HepG2 (cell line): Measurements from ENCODE around the gene RBP4. TPM values are rescaled to one million over a fixed set of nuclear protein-coding genes. Genes with fewer than 3 reads are reported as not detected.
A peak's percentile ranks its signal among the peaks of the same experiment; 100 is the strongest.

Experiments
- ATAC-seq: fragments of 200-7000 bp; cut with Tn5 transposase; 3 replicates; pipeline ENCODE4 v1.9.1; 2020; ENCODE audit warnings: mild to moderate bottlenecking, moderate library complexity
- Bru-seq: library from RNA; stranded (reverse); fragments of 400-500 nt; gene quantifications from one replicate; lab custom pipeline; 2021; lab: Mats Ljungman, UMichigan
- BruChase-seq, 2 experiments: library from RNA; stranded (reverse); fragments of 400-500 nt; gene quantifications; one replicate each; lab custom pipeline; 2021; lab: Mats Ljungman, UMichigan
- BruUV-seq: library from RNA; stranded (reverse); fragments of 400-500 nt; replicated peaks from 2 replicates; lab custom pipeline; 2021; lab: Mats Ljungman, UMichigan
- CTCF ChIA-PET: fragments of 300-600 bp; formaldehyde crosslinking; extraction: SDS; loops from one replicate; lab custom pipeline; 2021; ENCODE audit warnings: low total read pairs, inconsistent platforms, low intra/inter-chr PET ratio; lab: Yijun Ruan, JAX
- POLR2A ChIA-PET: fragments of 350-600 bp; sonication (Branson Sonifier 250); formaldehyde crosslinking; loops from one replicate; lab custom pipeline; 2020; ENCODE audit warnings: antibody characterized with exemption, inconsistent platforms; lab: Yijun Ruan, JAX
- DNase-seq: peaks from one replicate; pipeline ENCODE4 v3.0.0-alpha.2; 2015; ENCODE audit warnings: low spot score
- FAIRE-seq: peaks from 3 replicates; lab custom pipeline; 2011; peaks lifted over from hg19 to GRCh38; lab: Jason Lieb, UNC
- H2AFZ ChIP-seq: one replicate; pipeline ENCODE4 v1.6.1; 2011; ENCODE audit warnings: low read length, inconsistent platforms
- H3K27ac ChIP-seq: fragments of 300-600 bp; 3 replicates; pipeline ENCODE4 v1.8.0; 2011; ENCODE audit warnings: mixed run types, mild to moderate bottlenecking, mixed read lengths, low read length, inconsistent platforms; ENCODE audit not compliant: insufficient read depth; ENCODE audit errors: extremely low read length
- H3K27me3 ChIP-seq, 2 experiments: fragments of 200-600 bp in 1 of 2; 2 replicates in 1 of 2; 3 replicates in 1 of 2; pipeline versions ENCODE4 v1.6.0 to v1.8.0; 2011; ENCODE audit warnings: low read length in 2 of 2, mild to moderate bottlenecking in 2 of 2, moderate library complexity in 2 of 2, inconsistent platforms in 1 of 2; ENCODE audit not compliant: insufficient read depth in 2 of 2, control insufficient read depth in 1 of 2
- H3K36me3 ChIP-seq, 2 experiments: fragments of 200-600 bp in 1 of 2; replicated peaks in 1 of 2; 2 replicates in 1 of 2; 3 replicates in 1 of 2; pipeline versions ENCODE4 v1.5.1 to v1.8.0; 2011; ENCODE audit warnings: low read length in 2 of 2, inconsistent platforms in 1 of 2; ENCODE audit not compliant: insufficient read depth in 2 of 2, control insufficient read depth in 1 of 2
- H3K4me1 ChIP-seq: 2 replicates; pipeline ENCODE4 v1.5.1; 2012; ENCODE audit warnings: low read length, inconsistent platforms; ENCODE audit not compliant: insufficient read depth
- H3K4me2 ChIP-seq: 2 replicates; pipeline ENCODE4 v1.6.0; 2011; ENCODE audit warnings: low read depth, low read length, inconsistent platforms
- H3K4me3 ChIP-seq, 3 experiments: fragments of 200-600 bp in 1 of 3; sonication (generic), shearing (Covaris generic) in 1 of 3; replicated peaks in 1 of 3; 2 replicates each; pipeline ENCODE4 v1.5.1; 2011 to 2016; ENCODE audit warnings: low read length in 3 of 3, inconsistent platforms in 2 of 3, low read depth in 2 of 3, mild to moderate bottlenecking in 2 of 3, control low read depth in 1 of 3, mixed read lengths in 1 of 3; ENCODE audit not compliant: insufficient read depth in 1 of 3
- H3K79me2 ChIP-seq: one replicate; pipeline ENCODE4 v1.6.1; 2011; ENCODE audit warnings: low read length, inconsistent platforms; ENCODE audit not compliant: insufficient read depth
- H3K9ac ChIP-seq: 2 replicates; pipeline ENCODE4 v1.6.0; 2011; ENCODE audit warnings: mild to moderate bottlenecking, low read depth, low read length, inconsistent platforms; ENCODE audit not compliant: insufficient read depth
- H3K9me3 ChIP-seq: 2 replicates; pipeline ENCODE4 v1.5.1; 2012; ENCODE audit warnings: mild to moderate bottlenecking, low read length
- H4K20me1 ChIP-seq: 2 replicates; pipeline ENCODE4 v1.6.0; 2011; ENCODE audit warnings: inconsistent platforms, mild to moderate bottlenecking, low read length, moderate library complexity; ENCODE audit not compliant: insufficient read depth
- FOXA1 ChIP-seq, 2 experiments: fragments of 450-650 bp in 1 of 2; sonication (generic) in 1 of 2; formaldehyde crosslinking in 1 of 2; IDR thresholded peaks; 2 replicates each; pipeline versions ENCODE4 v1.4.0 to v1.6.1; 2016 to 2020; ENCODE audit warnings: missing genetic modification reagents in 1 of 2
- GABPA ChIP-seq, 2 experiments: IDR thresholded peaks; 2 replicates each; pipeline ENCODE4 v1.6.1; 2011 to 2016; ENCODE audit warnings: low read depth in 2 of 2, low read length in 1 of 2, missing biosample characterization in 1 of 2, missing genetic modification characterization in 1 of 2
- MAX ChIP-seq: IDR thresholded peaks from 2 replicates; pipeline ENCODE4 v1.6.1; 2012; ENCODE audit warnings: inconsistent platforms
- MAZ ChIP-seq, 2 experiments: sonication (generic) in 1 of 2; formaldehyde crosslinking in 1 of 2; IDR thresholded peaks; 2 replicates each; pipeline versions ENCODE4 v1.5.0 to v1.6.1; 2012 to 2020; ENCODE audit warnings: low read depth in 2 of 2, mild to moderate bottlenecking in 2 of 2, borderline replicate concordance in 1 of 2, improper control_type of control experiment in 1 of 2, low read length in 1 of 2, missing genetic modification reagents in 1 of 2, moderate library complexity in 1 of 2
- NONO ChIP-seq, 2 experiments: fragments of 450-650 bp in 1 of 2; sonication (generic) in 1 of 2; formaldehyde crosslinking in 1 of 2; IDR thresholded peaks in 1 of 2; conservative IDR thresholded peaks in 1 of 2; 2 replicates each; pipeline versions ENCODE4 v1.6.1 to v1.8.0; 2017 to 2022; ENCODE audit warnings: mild to moderate bottlenecking in 1 of 2, missing genetic modification reagents in 1 of 2, moderate library complexity in 1 of 2
- SNAPC2 ChIP-seq: sonication (generic); formaldehyde crosslinking; IDR thresholded peaks from 2 replicates; pipeline ENCODE4 v1.8.1; 2022; ENCODE audit warnings: mild to moderate bottlenecking, missing genetic modification reagents
- SYNCRIP ChIP-seq: fragments of 200-400 bp; formaldehyde crosslinking; IDR thresholded peaks from 2 replicates; pipeline ENCODE4 v1.6.1; 2018; ENCODE audit warnings: mild to moderate bottlenecking, low read depth, low read length; ENCODE audit not compliant: insufficient read depth
- ZNF205 ChIP-seq: IDR thresholded peaks from 2 replicates; pipeline ENCODE4 v1.6.1; 2018; ENCODE audit warnings: missing biosample characterization, missing genetic modification reagents
- ZNF75D ChIP-seq: sonication (generic); formaldehyde crosslinking; IDR thresholded peaks from 2 replicates; pipeline ENCODE4 v1.8.1; 2023; ENCODE audit warnings: missing genetic modification reagents, mild to moderate bottlenecking, borderline replicate concordance
- ZNF839 ChIP-seq: sonication (generic); formaldehyde crosslinking; IDR thresholded peaks from 2 replicates; pipeline ENCODE4 v1.4.0; 2020; ENCODE audit warnings: missing genetic modification reagents, mild to moderate bottlenecking, borderline replicate concordance
- WGBS: methylation state at CpG from one replicate; pipeline ENCODE4 v1.1.6; 2017; ENCODE audit warnings: low lambda C conversion rate; 5-methylcytosine and 5-hydroxymethylcytosine counted together
- in situ Hi-C: cut with HindIII; loops from 2 replicates; pipeline ENCODE4 v1.10.0; 2017; ENCODE audit warnings: low pct_unique_long_range_greater_than_20kb; ENCODE audit not compliant: extremely low pct_ligation_motif_present
- intact Hi-C: fragments of 100-400 bp; cut with micrococcal nuclease; formaldehyde crosslinking; loops from one replicate; pipeline ENCODE4 v1.10.0; 2022; ENCODE audit not compliant: unreplicated experiment
- long read RNA-seq, 2 experiments: library from RNA in 1 of 2; library from polyadenylated mRNA in 1 of 2; stranded (forward) in 1 of 2; unstranded in 1 of 2; transcript quantifications; one replicate each; pipeline ENCODE4 v2.0.0, GENCODE V29; 2019 to 2022
- polyA minus RNA-seq, 3 experiments: library from RNA; depleted of rRNA, polyadenylated mRNA; stranded (reverse); fragments of >200 nt; gene quantifications; 2 replicates each; pipeline ENCODE4 v1.2.3, GENCODE V29; 2011; ENCODE audit warnings: low replicate concordance in 1 of 3
- polyA plus RNA-seq, 8 experiments: library from polyadenylated mRNA; depleted of rRNA in 3 of 8; stranded (reverse) in 7 of 8; unstranded in 1 of 8; fragments of >200 nt; fragmentation: Illumina TruSeq in 4 of 8; extraction: Trizol in 4 of 8; gene quantifications; 2 replicates each; pipeline versions ENCODE4 v1.2.1 to v1.2.3, GENCODE V29; 2011 to 2016; ENCODE audit warnings: low read depth in 4 of 8, missing spikeins in 1 of 8, mixed read lengths in 1 of 8; ENCODE audit not compliant: insufficient read depth in 1 of 8
- total RNA-seq, 5 experiments: library from RNA; depleted of rRNA; stranded (reverse); fragments of >200 nt; fragmentation: Illumina TruSeq; extraction: Trizol; gene quantifications; 2 replicates each; pipeline ENCODE4 v1.2.3, GENCODE V29; 2016; ENCODE audit warnings: low read depth in 1 of 5

Gene RBP4
- 310 and 642 TPM in 2 replicates for total RNA-seq (2016; rRNA removed; fragmentation: Illumina TruSeq; extraction: Trizol)
- total RNA-seq (2016; cell fraction: cytosol; rRNA removed; fragmentation: Illumina TruSeq; extraction: Trizol; ENCODE audit: low read depth), result 113 and 138 TPM in 2 replicates
- 301 and 640 TPM in 2 replicates for total RNA-seq (2016; cell fraction: insoluble cytoplasmic fraction; rRNA removed; fragmentation: Illumina TruSeq; extraction: Trizol)
- total RNA-seq (2016; cell fraction: membrane; rRNA removed; fragmentation: Illumina TruSeq; extraction: Trizol), result 174 and 205 TPM in 2 replicates
- 588 and 712 TPM in 2 replicates for total RNA-seq (2016; cell fraction: nucleus; rRNA removed; fragmentation: Illumina TruSeq; extraction: Trizol)
- polyA plus RNA-seq (2011; rRNA removed), result 931 and 1,080 TPM in 2 replicates
- 1,361 and 1,403 TPM in 2 replicates for polyA plus RNA-seq (2011; cell fraction: cytosol; rRNA removed)
- 575 and 645 TPM in 2 replicates for polyA plus RNA-seq (2011; cell fraction: nucleus; rRNA removed)
- 1,685 and 1,730 TPM in 2 replicates for polyA plus RNA-seq (2012)
- 301 and 378 TPM in 2 replicates for polyA plus RNA-seq (2016; cell fraction: cytosol; fragmentation: Illumina TruSeq; extraction: Trizol; ENCODE audit: low read depth)
- polyA plus RNA-seq (2016; cell fraction: insoluble cytoplasmic fraction; fragmentation: Illumina TruSeq; extraction: Trizol; ENCODE audit: low read depth), result 671 and 691 TPM in 2 replicates
- 336 and 408 TPM in 2 replicates for polyA plus RNA-seq (2016; cell fraction: membrane; fragmentation: Illumina TruSeq; extraction: Trizol; ENCODE audit: low read depth)
- 1,909 and 2,130 TPM in 2 replicates for polyA plus RNA-seq (2016; cell fraction: nucleus; fragmentation: Illumina TruSeq; extraction: Trizol; ENCODE audit: insufficient read depth, low read depth)
- 0.19 and 898 TPM in 2 replicates for polyA minus RNA-seq (2011; rRNA and poly(A)+ RNA removed; ENCODE audit: low replicate concordance)
- 385 and 416 TPM in 2 replicates for polyA minus RNA-seq (2011; cell fraction: cytosol; rRNA and poly(A)+ RNA removed)
- 128 and 176 TPM in 2 replicates for polyA minus RNA-seq (2011; cell fraction: nucleus; rRNA and poly(A)+ RNA removed)
- Bru-seq, nascent RNA, result percentile 98 among the genes with signal in this experiment
- percentile 95 among the genes with signal in this experiment for BruChase-seq, experiment 1, labeled RNA remaining after a 6-hour chase
- percentile 96 among the genes with signal in this experiment for BruChase-seq, experiment 2, labeled RNA remaining after a 2-hour chase
- long read RNA-seq, experiment 1, transcript RBP4-201 (6 exons, 1,068 nt), result major isoform, 2,498 of 2,821 reads
- long read RNA-seq, experiment 1, transcript RBP4-202 (6 exons, 1,314 nt), result minor isoform, 9 of 2,821 reads
- long read RNA-seq, experiment 1, partial matches to known transcripts, result 189 of 2,821 reads
- long read RNA-seq, experiment 1, other reads (novel, unspliced or antisense), result 125 of 2,821 reads
- long read RNA-seq, experiment 2, transcript RBP4-202 (6 exons, 1,314 nt), result minor isoform, 16 of 2,640 reads
- long read RNA-seq, experiment 2, transcript RBP4-201 (6 exons, 1,068 nt), result major isoform, 1,896 of 2,640 reads
- long read RNA-seq, experiment 2, partial matches to known transcripts, result 379 of 2,640 reads
- long read RNA-seq, experiment 2, other reads (novel, unspliced or antisense), result 349 of 2,640 reads

- intact Hi-C loops, result loop anchor here (5.0 kb wide), 1 partner anchor 71 kb away; no protein-coding TSS in a partner anchor
- Histone ChIP-seq H3K79me2 (peaks cover 32% of the 10 kb centered on the region), H2AFZ (peak within 1 kb of the TSS; percentile 23), H3K9me3 (no peaks in the 10 kb centered on the region), H3K27me3 (no peaks in the 10 kb centered on the region; a peak in 1 of 5 replicates), H3K4me2 (peak within 1 kb of the TSS; percentile 94), H3K4me3 (peak within 1 kb of the TSS; percentile 79 to 87 (median 84)), H4K20me1 (peaks cover 39% of the 10 kb centered on the region), H3K4me1 (peaks cover 62% of the 10 kb centered on the region), H3K27ac (peak within 1 kb of the TSS; percentile 99), H3K9ac (peak within 1 kb of the TSS; percentile 94), H3K36me3 (peaks cover 0 to 23% of the 10 kb centered on the region in 2 experiments; a peak in 4 of 5 replicates)
- in situ Hi-C loops, result no loop called here
- POLR2A ChIA-PET, result interaction anchor here (1.0 to 1.8 kb wide), 4 partner anchors 9 to 101 kb away, joined by 3 to 6 read pairs (median 4); partner anchors contain the start of gene FRA10AC1
- DNase-seq, result peak; percentile 78
- WGBS, result 1% methylated on average over 4 of the region's 63 CpGs
- CTCF ChIA-PET, result no interaction called here
- FAIRE-seq, result no peak
- no TSS peak for BruUV-seq
- peak; percentile 91 for ATAC-seq
- peak; percentile 59 for TF ChIP-seq ZNF205 (CRISPR knock-in tag)
- no peak for TF ChIP-seq SNAPC2 (CRISPR knock-in tag)
- TF ChIP-seq GABPA (IDR thresholded peaks at IDR 0.05; ENCODE audit: low read depth, low read length), result no peak
- TF ChIP-seq GABPA (CRISPR knock-in tag; IDR thresholded peaks at IDR 0.05; ENCODE audit: low read depth), result no peak
- TF ChIP-seq ZNF75D (CRISPR knock-in tag), result no peak
- TF ChIP-seq SYNCRIP, result no peak
- TF ChIP-seq ZNF839 (CRISPR knock-in tag), result 0 out of 2 replicates have a peak, but pooled peaks have one; percentile 33
- TF ChIP-seq FOXA1 (IDR thresholded peaks at IDR 0.05), result no peak
- TF ChIP-seq FOXA1 (CRISPR knock-in tag; IDR thresholded peaks at IDR 0.05), result peak; percentile 37; the same call in 1 of the 2 replicates
- peak; percentile 71; the same call in 1 of the 2 replicates for TF ChIP-seq MAX
- TF ChIP-seq NONO (IDR thresholded peaks at IDR 0.05), result no peak
- TF ChIP-seq NONO (CRISPR knock-in tag; conservative IDR thresholded peaks at IDR 0.05), result peak; percentile 85
- TF ChIP-seq MAZ (IDR thresholded peaks at IDR 0.05; ENCODE audit: borderline replicate concordance, low read depth, low read length), result peak; percentile 96
- TF ChIP-seq MAZ (CRISPR knock-in tag; IDR thresholded peaks at IDR 0.05; ENCODE audit: low read depth), result peak; percentile 94
Observed at GRCh38 chr10:93601146-93601773, at the start of gene RBP4. Gene RBP4 (minus strand): TSS chr10:93601235. CDS start chr10:93601028, 207 bp downstream.
